IMR-90 (cell line): ENCODE data around the gene C1QTNF12. TPM values are rescaled to one million over a fixed set of nuclear protein-coding genes. Genes with fewer than 3 reads are reported as not detected.
A peak's percentile ranks its signal among the peaks of the same experiment; 100 is the strongest.

ENCODE experiments used
- ATAC-seq: fragments of 200-7000 bp; cut with Tn5 transposase; 2 replicates; pipeline ENCODE4 v1.9.1; 2020; ENCODE audit warnings: low read depth, mild to moderate bottlenecking, moderate library complexity
- BruUV-seq: library from RNA; stranded (reverse); fragments of 400-500 nt; replicated peaks from 2 replicates; lab custom pipeline; 2021; lab: Mats Ljungman, UMichigan
- CTCF ChIA-PET: fragments of 300-600 bp; formaldehyde crosslinking; extraction: SDS; loops from one replicate; lab custom pipeline; 2021; ENCODE audit warnings: antibody characterized with exemption; lab: Yijun Ruan, JAX
- POLR2A ChIA-PET: fragments of 300-600 bp; sonication (Branson Sonifier 250); formaldehyde crosslinking; loops from one replicate; lab custom pipeline; 2022; ENCODE audit warnings: antibody characterized with exemption; ENCODE audit not compliant: unreplicated experiment; lab: Charles Lee
- DNase-seq: peaks from one replicate; pipeline ENCODE4 v3.0.0; 2013
- H2AFZ ChIP-seq: replicated peaks from 2 replicates; pipeline ENCODE3; 2013; ENCODE audit warnings: low read length, mild to moderate bottlenecking; ENCODE audit not compliant: poor library complexity
- H2AK5ac ChIP-seq: 2 replicates; pipeline ENCODE4 v1.6.1; 2013; ENCODE audit warnings: low read depth, low read length, inconsistent platforms
- H2AK9ac ChIP-seq: replicated peaks from 2 replicates; pipeline ENCODE3; 2013; ENCODE audit warnings: mild to moderate bottlenecking, low read depth, low read length, moderate library complexity; ENCODE audit not compliant: poor library complexity
- H2BK120ac ChIP-seq: 2 replicates; pipeline ENCODE4 v1.6.1; 2013; ENCODE audit warnings: low read depth, low read length, inconsistent platforms
- H2BK15ac ChIP-seq: 3 replicates; pipeline ENCODE4 v1.6.1; 2013; ENCODE audit warnings: low read depth, low read length, inconsistent platforms
- H2BK20ac ChIP-seq: 2 replicates; pipeline ENCODE4 v1.6.1; 2013; ENCODE audit warnings: low read depth, mild to moderate bottlenecking, inconsistent platforms, low read length, moderate library complexity
- H2BK5ac ChIP-seq: 2 replicates; pipeline ENCODE4 v1.6.1; 2013; ENCODE audit warnings: mild to moderate bottlenecking, low read depth, low read length, inconsistent platforms; ENCODE audit not compliant: poor library complexity, severe bottlenecking
- H3K14ac ChIP-seq: replicated peaks from 2 replicates; pipeline ENCODE4 v1.6.1; 2013; ENCODE audit warnings: low read depth, low read length, inconsistent platforms
- H3K18ac ChIP-seq: 2 replicates; pipeline ENCODE4 v1.6.1; 2013; ENCODE audit warnings: low read depth, low read length, control low read depth
- H3K23ac ChIP-seq: 2 replicates; pipeline ENCODE4 v1.6.1; 2013; ENCODE audit warnings: low read depth, low read length, inconsistent platforms
- H3K27ac ChIP-seq: 2 replicates; pipeline ENCODE4 v1.5.1; 2013; ENCODE audit warnings: mild to moderate bottlenecking, control low read depth, low read length; ENCODE audit not compliant: insufficient read depth
- H3K27me3 ChIP-seq: 2 replicates; pipeline ENCODE4 v1.6.1; 2013; ENCODE audit warnings: low read length; ENCODE audit not compliant: control insufficient read depth, insufficient read depth
- H3K36me3 ChIP-seq: 2 replicates; pipeline ENCODE4 v1.6.1; 2013; ENCODE audit warnings: low read length, mixed read lengths; ENCODE audit not compliant: control insufficient read depth, insufficient read depth
- H3K4ac ChIP-seq: 2 replicates; pipeline ENCODE4 v1.6.1; 2013; ENCODE audit warnings: low read depth, low read length, inconsistent platforms
- H3K4me1 ChIP-seq: 2 replicates; pipeline ENCODE4 v1.6.1; 2013; ENCODE audit warnings: low read length, mixed read lengths; ENCODE audit not compliant: control insufficient read depth, insufficient read depth
- H3K4me2 ChIP-seq: 2 replicates; pipeline ENCODE4 v1.6.1; 2013; ENCODE audit warnings: low read depth, mild to moderate bottlenecking, control low read depth, low read length, moderate library complexity
- H3K4me3 ChIP-seq: 2 replicates; pipeline ENCODE4 v1.5.1; 2013; ENCODE audit warnings: low read depth, mild to moderate bottlenecking, control low read depth, low read length, moderate library complexity; ENCODE audit not compliant: insufficient read depth
- H3K56ac ChIP-seq: 2 replicates; pipeline ENCODE4 v1.6.1; 2013; ENCODE audit warnings: low read length, inconsistent platforms; ENCODE audit not compliant: insufficient read depth; ENCODE audit errors: extremely low read depth
- H3K79me1 ChIP-seq, 2 experiments: 2 replicates each; pipeline ENCODE4 v1.6.1; 2013; ENCODE audit warnings: low read length in 2 of 2, inconsistent platforms in 1 of 2, low read depth in 1 of 2
- H3K9ac ChIP-seq: 2 replicates; pipeline ENCODE4 v1.6.1; 2013; ENCODE audit warnings: low read depth, low read length, control low read depth
- H3K9me1 ChIP-seq: 2 replicates; pipeline ENCODE4 v1.6.1; 2013; ENCODE audit warnings: low read length, inconsistent platforms; ENCODE audit not compliant: insufficient read depth
- H3K9me3 ChIP-seq: 2 replicates; pipeline ENCODE4 v1.6.1; 2013; ENCODE audit warnings: low read length; ENCODE audit not compliant: control insufficient read depth, insufficient read depth
- H4K20me1 ChIP-seq: 2 replicates; pipeline ENCODE4 v1.6.1; 2013; ENCODE audit warnings: low read length, inconsistent platforms; ENCODE audit not compliant: insufficient read depth
- H4K5ac ChIP-seq: 2 replicates; pipeline ENCODE4 v1.6.1; 2013; ENCODE audit warnings: mild to moderate bottlenecking, low read depth, low read length, control low read depth
- H4K8ac ChIP-seq, 2 experiments: 2 replicates each; pipeline ENCODE4 v1.6.1; 2013; ENCODE audit warnings: low read depth in 2 of 2, low read length in 2 of 2, control low read depth in 1 of 2, inconsistent platforms in 1 of 2
- H4K91ac ChIP-seq: 2 replicates; pipeline ENCODE4 v1.6.1; 2013; ENCODE audit warnings: low read depth, low read length, inconsistent platforms; ENCODE audit not compliant: insufficient read depth
- BHLHE40 ChIP-seq: fragments of 150-350 bp; IDR thresholded peaks from 2 replicates; pipeline ENCODE4 v1.6.1; 2016; ENCODE audit warnings: mild to moderate bottlenecking, low read depth, low read length
- MAFK ChIP-seq: IDR thresholded peaks from 2 replicates; pipeline ENCODE4 v1.6.1; 2012; ENCODE audit warnings: low read depth, low read length, improper control_type of control experiment
- MAZ ChIP-seq: IDR thresholded peaks from 2 replicates; pipeline ENCODE4 v1.6.1; 2012; ENCODE audit warnings: low read depth, mild to moderate bottlenecking, low read length, improper control_type of control experiment, moderate library complexity, borderline replicate concordance
- MXI1 ChIP-seq: IDR thresholded peaks from 2 replicates; pipeline ENCODE4 v1.6.1; 2012; ENCODE audit warnings: low read depth, mild to moderate bottlenecking, low read length, moderate library complexity, borderline replicate concordance
- NFE2L2 ChIP-seq: fragments of 150-350 bp; IDR thresholded peaks from 2 replicates; pipeline ENCODE4 v1.6.1; 2016; ENCODE audit warnings: low read depth, mild to moderate bottlenecking, low read length
- POLR2A ChIP-seq: IDR thresholded peaks from 2 replicates; pipeline ENCODE4 v1.6.1; 2012; ENCODE audit warnings: mild to moderate bottlenecking, low read depth, low read length
- RAD21 ChIP-seq: IDR thresholded peaks from 2 replicates; pipeline ENCODE4 v1.6.1; 2012; ENCODE audit warnings: low read length, improper control_type of control experiment
- RCOR1 ChIP-seq: IDR thresholded peaks from 2 replicates; pipeline ENCODE4 v1.6.1; 2012; ENCODE audit warnings: mild to moderate bottlenecking, low read length, improper control_type of control experiment; ENCODE audit not compliant: insufficient replicate concordance
- RFX5 ChIP-seq: IDR thresholded peaks from 2 replicates; pipeline ENCODE4 v1.8.0; 2012; ENCODE audit warnings: low read depth, mild to moderate bottlenecking, low read length, moderate library complexity
- SMC3 ChIP-seq: fragments of 150-350 bp; IDR thresholded peaks from 2 replicates; pipeline ENCODE4 v1.6.1; 2016; ENCODE audit warnings: low read depth, mild to moderate bottlenecking, antibody characterized with exemption, low read length, moderate library complexity
- USF2 ChIP-seq: fragments of 150-350 bp; IDR thresholded peaks from 2 replicates; pipeline ENCODE4 v1.6.1; 2017; ENCODE audit warnings: mild to moderate bottlenecking, antibody characterized with exemption, low read length, low read depth
- WGBS, 2 experiments: methylation state at CpG; one replicate each; pipeline versions ENCODE4 v1.1.5 to v1.1.7; 2013; ENCODE audit warnings: missing lambda C conversion rate in 2 of 2; ENCODE audit not compliant: insufficient read length in 1 of 2; ENCODE audit errors: extremely low coverage in 2 of 2; 5-methylcytosine and 5-hydroxymethylcytosine counted together
- dilution Hi-C: fragments of 300-500 bp; cut with HindIII; formaldehyde crosslinking; loops from one replicate; pipeline ENCODE4 v1.14.3; 2018; ENCODE audit warnings: low sequenced_read_pairs; ENCODE audit not compliant: unreplicated experiment
- in situ Hi-C: fragments of 300-500 bp; cut with MboI; formaldehyde crosslinking; loops from 3 replicates; pipeline ENCODE4 v1.14.3; 2019; ENCODE audit warnings: low sequenced_read_pairs, inconsistent platforms, mixed read lengths
- intact Hi-C: fragments of 100-400 bp; cut with micrococcal nuclease; formaldehyde crosslinking; loops from 2 replicates; pipeline ENCODE4 v1.10.0; 2022
- polyA plus RNA-seq, 3 experiments: library from polyadenylated mRNA; depleted of rRNA; stranded (reverse); fragments of >200 nt; gene quantifications; 2 replicates each; pipeline ENCODE4 v1.2.3, GENCODE V29; 2012; ENCODE audit warnings: low replicate concordance in 1 of 3
- total RNA-seq: library from RNA; depleted of rRNA; stranded (reverse); fragments of >200 nt; gene quantifications from 2 replicates; pipeline ENCODE4 v1.2.3, GENCODE V29; 2012
- TF ChIP-seq, protein P1 (sequence below): fragments of 150-350 bp; IDR thresholded peaks from 2 replicates; pipeline ENCODE4 v1.6.1; 2016; ENCODE audit warnings: low read depth, mild to moderate bottlenecking, low read length, moderate library complexity, borderline replicate concordance
- TF ChIP-seq, protein P2 (sequence below): conservative IDR thresholded peaks from 2 replicates; pipeline ENCODE4 v1.5.1; 2012; ENCODE audit warnings: mild to moderate bottlenecking, low read depth, low read length, improper control_type of control experiment

Gene C1QTNF12
- total and polyA plus RNA-seq, 2 of the 4 experiments (the other 2 are of a cell fraction) = 0.36 to 1.1 TPM

DNA sequence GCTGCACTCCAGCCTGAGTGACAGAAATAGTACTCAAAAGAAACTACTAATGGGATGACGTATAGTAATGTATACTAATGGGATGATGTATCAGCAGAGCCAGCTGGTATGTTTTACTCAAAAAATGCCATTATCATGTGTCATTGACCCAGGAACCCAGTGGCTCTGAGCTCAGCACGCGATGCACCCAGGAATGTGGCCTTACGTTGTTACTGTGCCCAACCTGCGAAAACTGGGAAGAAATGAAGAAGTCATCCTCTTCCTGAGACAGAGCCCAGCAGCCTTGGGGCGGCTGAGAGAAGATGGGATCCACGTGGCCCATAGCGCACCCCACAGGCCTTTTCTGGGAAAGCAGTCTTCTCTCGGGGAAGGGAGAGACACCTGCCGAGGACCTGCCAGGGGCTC is 18.3 kb upstream of the C1QTNF12 start (continued):
- TF ChIP-seq MAZ = peak; percentile 19; the same call in 1 of the 2 replicates

- H2BK15ac ChIP-seq = peak overlapping the region; percentile 16
- H3K4me1 ChIP-seq = peaks cover 34% of the 10 kb centered on the region
- H2BK120ac ChIP-seq = peak overlapping the region; percentile 99
- peaks cover 5% of the 10 kb centered on the region for H4K20me1 ChIP-seq
- no peaks in the 10 kb centered on the region for H3K9me3 ChIP-seq
- H3K79me1 ChIP-seq = peaks cover 26 to 63% of the 10 kb centered on the region in 2 experiments
- peak overlapping the region; percentile 91 for H2AK9ac ChIP-seq
- H3K4me2 ChIP-seq = peak overlapping the region; percentile 20
- DNase-seq = peak; percentile 61
- H3K18ac ChIP-seq = peak overlapping the region; percentile 83
- no peak overlapping the region for H3K4me3 ChIP-seq
- peak overlapping the region; percentile 54; the same call in 1 of the 2 replicates for H3K56ac ChIP-seq
- ATAC-seq = peak; percentile 3; the same call in 1 of the 2 replicates
- H2BK5ac ChIP-seq = peak overlapping the region; percentile 100
- in situ Hi-C loops = no loop called here
- H3K4ac ChIP-seq = peak overlapping the region; percentile 97
- H3K23ac ChIP-seq = peak overlapping the region; percentile 52
- peak overlapping the region; percentile 35 for H3K14ac ChIP-seq
- peak overlapping the region; percentile 97 for H2AK5ac ChIP-seq
- dilution Hi-C loops = no loop called here
- peaks cover 26% of the 10 kb centered on the region for H3K9me1 ChIP-seq
- WGBS, 2 experiments = 75% methylated on average over 2 of the region's 9 CpGs; no CpG with 5 or more reads in 1 of the 2 experiments
- peaks cover 58% of the 10 kb centered on the region for H3K36me3 ChIP-seq
- ChIA-PET POLR2A (interaction anchor here (0.9 kb wide), 1 partner anchor 9 kb away, joined by 5 read pairs; the partner anchor contains the start of gene UBE2J2), CTCF (interaction anchor here (0.9 to 1.4 kb wide), 3 partner anchors 14 to 142 kb away, joined by 3 to 6 read pairs (median 4); no protein-coding TSS in a partner anchor)
- peak overlapping the region; percentile 55 for H4K5ac ChIP-seq
- BruUV-seq = no TSS peak
- no peak overlapping the region for H2AFZ ChIP-seq
- peak overlapping the region; percentile 85 for H4K91ac ChIP-seq
- no peaks in the 10 kb centered on the region for H3K27me3 ChIP-seq
- peak overlapping the region; percentile 43 to 97 for H4K8ac ChIP-seq
- H2BK20ac ChIP-seq = peak overlapping the region; percentile 63
- peak overlapping the region; percentile 98 for H3K27ac ChIP-seq
- intact Hi-C loops = no loop called here
- H3K9ac ChIP-seq = peak overlapping the region; percentile 16
- TF ChIP-seq, protein P1, sequence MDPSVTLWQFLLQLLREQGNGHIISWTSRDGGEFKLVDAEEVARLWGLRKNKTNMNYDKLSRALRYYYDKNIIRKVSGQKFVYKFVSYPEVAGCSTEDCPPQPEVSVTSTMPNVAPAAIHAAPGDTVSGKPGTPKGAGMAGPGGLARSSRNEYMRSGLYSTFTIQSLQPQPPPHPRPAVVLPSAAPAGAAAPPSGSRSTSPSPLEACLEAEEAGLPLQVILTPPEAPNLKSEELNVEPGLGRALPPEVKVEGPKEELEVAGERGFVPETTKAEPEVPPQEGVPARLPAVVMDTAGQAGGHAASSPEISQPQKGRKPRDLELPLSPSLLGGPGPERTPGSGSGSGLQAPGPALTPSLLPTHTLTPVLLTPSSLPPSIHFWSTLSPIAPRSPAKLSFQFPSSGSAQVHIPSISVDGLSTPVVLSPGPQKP = no peak
- no peak for TF ChIP-seq NFE2L2
- TF ChIP-seq RFX5 = no peak
- no peak for TF ChIP-seq MXI1
- TF ChIP-seq MAFK = no peak
- no peak for TF ChIP-seq MAZ
- TF ChIP-seq RCOR1 = no peak
- TF ChIP-seq RAD21 = no peak
- TF ChIP-seq, protein P2, sequence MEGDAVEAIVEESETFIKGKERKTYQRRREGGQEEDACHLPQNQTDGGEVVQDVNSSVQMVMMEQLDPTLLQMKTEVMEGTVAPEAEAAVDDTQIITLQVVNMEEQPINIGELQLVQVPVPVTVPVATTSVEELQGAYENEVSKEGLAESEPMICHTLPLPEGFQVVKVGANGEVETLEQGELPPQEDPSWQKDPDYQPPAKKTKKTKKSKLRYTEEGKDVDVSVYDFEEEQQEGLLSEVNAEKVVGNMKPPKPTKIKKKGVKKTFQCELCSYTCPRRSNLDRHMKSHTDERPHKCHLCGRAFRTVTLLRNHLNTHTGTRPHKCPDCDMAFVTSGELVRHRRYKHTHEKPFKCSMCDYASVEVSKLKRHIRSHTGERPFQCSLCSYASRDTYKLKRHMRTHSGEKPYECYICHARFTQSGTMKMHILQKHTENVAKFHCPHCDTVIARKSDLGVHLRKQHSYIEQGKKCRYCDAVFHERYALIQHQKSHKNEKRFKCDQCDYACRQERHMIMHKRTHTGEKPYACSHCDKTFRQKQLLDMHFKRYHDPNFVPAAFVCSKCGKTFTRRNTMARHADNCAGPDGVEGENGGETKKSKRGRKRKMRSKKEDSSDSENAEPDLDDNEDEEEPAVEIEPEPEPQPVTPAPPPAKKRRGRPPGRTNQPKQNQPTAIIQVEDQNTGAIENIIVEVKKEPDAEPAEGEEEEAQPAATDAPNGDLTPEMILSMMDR = no peak
- no peak; the same call in 1 of the 2 replicates for TF ChIP-seq POLR2A
- no peak for TF ChIP-seq SMC3
- no peak for TF ChIP-seq BHLHE40
- TF ChIP-seq USF2 = no peak
Measured at GRCh38 chr1:1264026-1264425, 17.5 kb upstream of the C1QTNF12 start.
